Smooth muscle cell (in vitro differentiated cells): ENCODE data around the gene DDX10. TPM values are rescaled to one million over a fixed set of nuclear protein-coding genes. Genes with fewer than 3 reads are reported as not detected.

Experiments
- DNase-seq: peaks from one replicate; lab custom pipeline; 2025; ENCODE audit not compliant: unreplicated experiment; lab: John Stamatoyannopoulos, UW
- H2AFZ ChIP-seq: fragments of 200-600 bp; sonication (generic); 2 replicates; pipeline ENCODE4 v1.6.0; 2016; ENCODE audit warnings: antibody characterized with exemption, low read depth, mild to moderate bottlenecking
- H3F3A ChIP-seq: fragments of 200-600 bp; sonication (generic); 2 replicates; pipeline ENCODE4 v1.6.0; 2017; ENCODE audit warnings: antibody characterized with exemption, low read depth
- H3K27ac ChIP-seq: fragments of 200-600 bp; sonication (generic); 2 replicates; pipeline ENCODE4 v1.5.1; 2016; ENCODE audit warnings: low read depth, mild to moderate bottlenecking
- H3K27me3 ChIP-seq: fragments of 200-600 bp; sonication (generic); 2 replicates; pipeline ENCODE4 v1.6.1; 2016; ENCODE audit warnings: low read depth, mild to moderate bottlenecking
- H3K36me3 ChIP-seq: fragments of 200-600 bp; sonication (generic); 2 replicates; pipeline ENCODE4 v1.5.1; 2016; ENCODE audit warnings: low read depth
- H3K4me1 ChIP-seq: fragments of 200-600 bp; sonication (generic); 2 replicates; pipeline ENCODE4 v1.5.1; 2016; ENCODE audit warnings: low read depth
- H3K4me2 ChIP-seq: fragments of 200-600 bp; sonication (generic); 2 replicates; pipeline ENCODE4 v1.6.0; 2016; ENCODE audit warnings: mild to moderate bottlenecking
- H3K4me3 ChIP-seq: fragments of 200-600 bp; sonication (generic); 2 replicates; pipeline ENCODE4 v1.5.1; 2016; ENCODE audit warnings: mild to moderate bottlenecking
- H3K79me2 ChIP-seq: fragments of 200-600 bp; sonication (generic); 2 replicates; pipeline ENCODE4 v1.6.0; 2016; ENCODE audit warnings: low read depth, mild to moderate bottlenecking
- H3K9ac ChIP-seq: fragments of 200-600 bp; sonication (generic); 2 replicates; pipeline ENCODE4 v1.6.0; 2016; ENCODE audit warnings: low read depth
- H3K9me3 ChIP-seq: fragments of 200-600 bp; sonication (generic); replicated peaks from 2 replicates; pipeline ENCODE4 v1.5.1; 2016; ENCODE audit warnings: low read depth
- H4K20me1 ChIP-seq: fragments of 200-600 bp; sonication (generic); 2 replicates; pipeline ENCODE4 v1.6.0; 2016; ENCODE audit warnings: low read depth
- CTCF ChIP-seq: fragments of 200-600 bp; sonication (generic); IDR thresholded peaks from 2 replicates; pipeline ENCODE4 v1.5.1; 2017; ENCODE audit warnings: borderline replicate concordance, mild to moderate bottlenecking, antibody characterized with exemption; ENCODE audit not compliant: insufficient read depth, poor library complexity, severe bottlenecking
- WGBS: methylation state at CpG from one replicate; pipeline ENCODE4 v1.1.7; 2016; ENCODE audit warnings: low lambda C conversion rate; 5-methylcytosine and 5-hydroxymethylcytosine counted together
- polyA plus RNA-seq: library from polyadenylated mRNA; unstranded; fragments of >200 nt; fragmentation: Nextera tagmentation; extraction: Ambion mirVana; gene quantifications from 2 replicates; pipeline ENCODE4 v1.2.1, GENCODE V29; 2016
- total RNA-seq: library from RNA; depleted of rRNA; stranded (reverse); fragments of >200 nt; gene quantifications from 2 replicates; pipeline ENCODE4 v1.2.3, GENCODE V29; 2014

The DDX10 gene
- total and polyA plus RNA-seq, 2 experiments from 2014 or later = 7.3 to 15.7 TPM

- Histone ChIP-seq H3K4me1 (no peaks in the 10 kb centered on the region), H3K9me3 (no peaks in the 10 kb centered on the region), H3K4me2 (no peak overlapping the region), H3K9ac (no peak overlapping the region), H3F3A (peaks cover 4% of the 10 kb centered on the region), H3K36me3 (no peaks in the 10 kb centered on the region), H3K4me3 (no peak overlapping the region), H2AFZ (no peak overlapping the region), H3K79me2 (no peaks in the 10 kb centered on the region), H4K20me1 (no peaks in the 10 kb centered on the region), H3K27ac (no peak overlapping the region), H3K27me3 (no peaks in the 10 kb centered on the region)
- no peak for TF ChIP-seq CTCF
- no peak for DNase-seq
Observed at GRCh38 chr11:108934289-108934688, 269.4 kb downstream of the DDX10 start.

GRCh38 chr11:108934696-108935095, 269.8 kb downstream of the DDX10 start:
- H3K27me3 ChIP-seq = no peaks in the 10 kb centered on the region
- H3K9me3 ChIP-seq = no peaks in the 10 kb centered on the region
- no peak overlapping the region for H3K9ac ChIP-seq
- H3K79me2 ChIP-seq = no peaks in the 10 kb centered on the region
- no peak overlapping the region for H2AFZ ChIP-seq
- DNase-seq = no peak
- H3F3A ChIP-seq = peaks cover 4% of the 10 kb centered on the region
- H3K4me1 ChIP-seq = no peaks in the 10 kb centered on the region
- H3K4me2 ChIP-seq = no peak overlapping the region
- WGBS = 95% methylated on average over 7 of the region's 7 CpGs
- H4K20me1 ChIP-seq = no peaks in the 10 kb centered on the region
- TF ChIP-seq CTCF = no peak
- H3K27ac ChIP-seq = no peak overlapping the region
- H3K36me3 ChIP-seq = no peaks in the 10 kb centered on the region
- no peak overlapping the region for H3K4me3 ChIP-seq

- Histone ChIP-seq H2AFZ (no peak overlapping the region), H3K79me2 (no peaks in the 10 kb centered on the region), H3K4me3 (no peak overlapping the region), H3K27me3 (no peaks in the 10 kb centered on the region), H3K27ac (no peak overlapping the region), H3K9me3 (no peaks in the 10 kb centered on the region), H3K4me1 (no peaks in the 10 kb centered on the region), H3K4me2 (no peak overlapping the region), H3K36me3 (no peaks in the 10 kb centered on the region), H3F3A (peaks cover 4% of the 10 kb centered on the region), H3K9ac (no peak overlapping the region), H4K20me1 (no peaks in the 10 kb centered on the region)
- DNase-seq = no peak
- no peak for TF ChIP-seq CTCF
- WGBS = 68% methylated on average over 6 of the region's 6 CpGs
Observed at GRCh38 chr11:108937746-108938145, 272.9 kb downstream of the DDX10 start.

GRCh38 chr11:108938604-108939003, 273.7 kb downstream of the DDX10 start:
- Histone ChIP-seq H3K4me3 (no peak overlapping the region), H3K36me3 (no peaks in the 10 kb centered on the region), H3K27me3 (no peaks in the 10 kb centered on the region), H2AFZ (no peak overlapping the region), H3K9me3 (no peaks in the 10 kb centered on the region), H3K27ac (no peak overlapping the region), H4K20me1 (no peaks in the 10 kb centered on the region), H3K79me2 (no peaks in the 10 kb centered on the region), H3K4me1 (no peaks in the 10 kb centered on the region), H3K9ac (no peak overlapping the region), H3F3A (peaks cover 4% of the 10 kb centered on the region), H3K4me2 (no peak overlapping the region)
- WGBS = 57% methylated on average over 1 of the region's 1 CpG
- no peak for TF ChIP-seq CTCF
- no peak for DNase-seq
